ENCODE measurements around the gene SNRNP70. TPM values are rescaled to one million over a fixed set of nuclear protein-coding genes. Genes with fewer than 3 reads are reported as not detected.

Gene SNRNP70
- total RNA-seq, 1 donor from 2014 or later: 279 TPM

GRCh38 chr19:49094505-49095482, 9.5 kb downstream of the SNRNP70 start:
- Mint-ChIP-seq H3K27me3 (ENCODE audit: low read depth) (no peaks in the 10 kb centered on the region), H3K4me1 (ENCODE audit: low read depth) (peaks cover 13% of the 10 kb centered on the region), H3K36me3 (ENCODE audit: low read depth) (peaks cover 81% of the 10 kb centered on the region), H3K27ac (no peak overlapping the region), H3K9me3 (no peaks in the 10 kb centered on the region), H3K4me3 (ENCODE audit: low read depth) (no peak overlapping the region)
- no peak for DNase-seq (ENCODE audit: low spot score)
- intact Hi-C loops (cut with micrococcal nuclease): loop anchor here (5.0 kb wide), 2 partner anchors 53 to 103 kb away; no protein-coding TSS in a partner anchor

- DNase-seq (ENCODE audit: low spot score): peak; percentile 69
- no peak overlapping the region for H3K4me3 Mint-ChIP-seq (ENCODE audit: low read depth)
- no peaks in the 10 kb centered on the region for H3K9me3 Mint-ChIP-seq
- intact Hi-C loops (cut with micrococcal nuclease): loop anchor here (5.0 kb wide), 2 partner anchors 50 to 100 kb away; no protein-coding TSS in a partner anchor
- H3K4me1 Mint-ChIP-seq (ENCODE audit: low read depth): peaks cover 1% of the 10 kb centered on the region
- H3K36me3 Mint-ChIP-seq (ENCODE audit: low read depth): peaks cover 75% of the 10 kb centered on the region
- H3K27ac Mint-ChIP-seq: no peak overlapping the region
- no peaks in the 10 kb centered on the region for H3K27me3 Mint-ChIP-seq (ENCODE audit: low read depth)
Observed at GRCh38 chr19:49097453-49098288, 12.4 kb downstream of the SNRNP70 start.

GRCh38 chr19:49098795-49099194, 13.5 kb downstream of the SNRNP70 start:
- Mint-ChIP-seq H3K27ac (no peak overlapping the region), H3K4me1 (ENCODE audit: low read depth) (peaks cover 1% of the 10 kb centered on the region), H3K4me3 (ENCODE audit: low read depth) (no peak overlapping the region), H3K36me3 (ENCODE audit: low read depth) (peaks cover 79% of the 10 kb centered on the region), H3K27me3 (ENCODE audit: low read depth) (no peaks in the 10 kb centered on the region), H3K9me3 (no peaks in the 10 kb centered on the region)
- DNase-seq (ENCODE audit: low spot score): no peak
- intact Hi-C loops (cut with micrococcal nuclease): loop anchor here (5.0 kb wide), 2 partner anchors 49 to 99 kb away; no protein-coding TSS in a partner anchor

- Mint-ChIP-seq H3K4me3 (ENCODE audit: low read depth) (no peak overlapping the region), H3K9me3 (no peaks in the 10 kb centered on the region), H3K4me1 (ENCODE audit: low read depth) (peaks cover 1% of the 10 kb centered on the region), H3K27me3 (ENCODE audit: low read depth) (no peaks in the 10 kb centered on the region), H3K27ac (no peak overlapping the region), H3K36me3 (ENCODE audit: low read depth) (peaks cover 83% of the 10 kb centered on the region)
- no peak for DNase-seq (ENCODE audit: low spot score)
- intact Hi-C loops (cut with micrococcal nuclease): no loop called here
Observed at GRCh38 chr19:49101160-49101559, 15.9 kb downstream of the SNRNP70 start.

- Mint-ChIP-seq H3K27ac (no peak overlapping the region), H3K4me1 (ENCODE audit: low read depth) (peaks cover 1% of the 10 kb centered on the region), H3K9me3 (no peaks in the 10 kb centered on the region), H3K4me3 (ENCODE audit: low read depth) (no peak overlapping the region), H3K36me3 (ENCODE audit: low read depth) (peaks cover 87% of the 10 kb centered on the region), H3K27me3 (ENCODE audit: low read depth) (no peaks in the 10 kb centered on the region)
- DNase-seq (ENCODE audit: low spot score): no peak
- intact Hi-C loops (cut with micrococcal nuclease): no loop called here
Observed at GRCh38 chr19:49102303-49102702, 17.1 kb downstream of the SNRNP70 start.

GRCh38 chr19:49103331-49104085, 18.3 kb downstream of the SNRNP70 start:
- peaks cover 81% of the 10 kb centered on the region for H3K36me3 Mint-ChIP-seq (ENCODE audit: low read depth)
- no peaks in the 10 kb centered on the region for H3K9me3 Mint-ChIP-seq
- intact Hi-C loops (cut with micrococcal nuclease): no loop called here

GRCh38 chr19:49104229-49104864, 19.1 kb downstream of the SNRNP70 start:
- H3K9me3 Mint-ChIP-seq: no peaks in the 10 kb centered on the region

More at GRCh38 chr19:49103331-49104085, 18.3 kb downstream of the SNRNP70 start:
- Mint-ChIP-seq H3K27me3 (ENCODE audit: low read depth) (no peaks in the 10 kb centered on the region), H3K27ac (no peak overlapping the region), H3K4me1 (ENCODE audit: low read depth) (no peaks in the 10 kb centered on the region), H3K4me3 (ENCODE audit: low read depth) (no peak overlapping the region)
- DNase-seq (ENCODE audit: low spot score): no peak

GRCh38 chr19:49106648-49107135, 21.4 kb downstream of the SNRNP70 start:
- no peak overlapping the region for H3K27ac Mint-ChIP-seq
- no peaks in the 10 kb centered on the region for H3K27me3 Mint-ChIP-seq (ENCODE audit: low read depth)
- H3K4me1 Mint-ChIP-seq (ENCODE audit: low read depth): no peaks in the 10 kb centered on the region
- H3K4me3 Mint-ChIP-seq (ENCODE audit: low read depth): no peak overlapping the region
- H3K9me3 Mint-ChIP-seq: no peaks in the 10 kb centered on the region
- H3K36me3 Mint-ChIP-seq (ENCODE audit: low read depth): peaks cover 63% of the 10 kb centered on the region
- DNase-seq (ENCODE audit: low spot score): peak; percentile 46
- intact Hi-C loops (cut with micrococcal nuclease): no loop called here

More at GRCh38 chr19:49104229-49104864, 19.1 kb downstream of the SNRNP70 start:
- Mint-ChIP-seq H3K36me3 (ENCODE audit: low read depth) (peaks cover 81% of the 10 kb centered on the region), H3K27me3 (ENCODE audit: low read depth) (no peaks in the 10 kb centered on the region), H3K27ac (no peak overlapping the region), H3K4me3 (ENCODE audit: low read depth) (no peak overlapping the region), H3K4me1 (ENCODE audit: low read depth) (no peaks in the 10 kb centered on the region)
- DNase-seq (ENCODE audit: low spot score): no peak
- intact Hi-C loops (cut with micrococcal nuclease): no loop called here

- intact Hi-C loops (cut with micrococcal nuclease): no loop called here
- peaks cover 55% of the 10 kb centered on the region for H3K36me3 Mint-ChIP-seq (ENCODE audit: low read depth)
- no peaks in the 10 kb centered on the region for H3K4me1 Mint-ChIP-seq (ENCODE audit: low read depth)
- no peak overlapping the region for H3K27ac Mint-ChIP-seq
- no peak overlapping the region for H3K4me3 Mint-ChIP-seq (ENCODE audit: low read depth)
- DNase-seq (ENCODE audit: low spot score): no peak
- no peaks in the 10 kb centered on the region for H3K27me3 Mint-ChIP-seq (ENCODE audit: low read depth)
- H3K9me3 Mint-ChIP-seq: no peaks in the 10 kb centered on the region
Observed at GRCh38 chr19:49107625-49108459, 22.6 kb downstream of the SNRNP70 start.

GRCh38 chr19:49109051-49109450, 23.8 kb downstream of the SNRNP70 start:
- Mint-ChIP-seq H3K27me3 (ENCODE audit: low read depth) (no peaks in the 10 kb centered on the region), H3K4me1 (ENCODE audit: low read depth) (peaks cover 6% of the 10 kb centered on the region), H3K9me3 (no peaks in the 10 kb centered on the region), H3K27ac (no peak overlapping the region), H3K36me3 (ENCODE audit: low read depth) (peaks cover 48% of the 10 kb centered on the region), H3K4me3 (ENCODE audit: low read depth) (no peak overlapping the region)
- intact Hi-C loops (cut with micrococcal nuclease): no loop called here
- no peak for DNase-seq (ENCODE audit: low spot score)

- no peak overlapping the region for H3K4me3 Mint-ChIP-seq (ENCODE audit: low read depth)
Observed at GRCh38 chr19:49109569-49110233, 24.4 kb downstream of the SNRNP70 start.

More at GRCh38 chr19:49109569-49110233, 24.4 kb downstream of the SNRNP70 start:
- Mint-ChIP-seq H3K4me1 (ENCODE audit: low read depth) (peaks cover 6% of the 10 kb centered on the region), H3K9me3 (no peaks in the 10 kb centered on the region), H3K27me3 (ENCODE audit: low read depth) (no peaks in the 10 kb centered on the region), H3K36me3 (ENCODE audit: low read depth) (peaks cover 43% of the 10 kb centered on the region), H3K27ac (no peak overlapping the region)
- DNase-seq (ENCODE audit: low spot score): no peak
- intact Hi-C loops (cut with micrococcal nuclease): loop anchor here (5.0 kb wide), 1 partner anchor 38 kb away; no protein-coding TSS in a partner anchor

All from activated T-helper 2 cell treated with anti-CD3 and anti-CD28 coated beads, Interferon-gamma antibody, Interleukin-2, Interleukin-4, amounts not matched to agents 10 μg/mL and 5 μg/mL and 100 μg/mL, durations not matched to agents 14 hours and 24 hours and 36 hours (primary cell).